SIG-M5 treated with dmso at 0.1 percent for 504 hours (cell line): ENCODE data around the gene C22orf15.

Experiments used
- DNase-seq: peaks from one replicate; lab custom pipeline; 2025; ENCODE audit not compliant: unreplicated experiment; lab: John Stamatoyannopoulos, UW

The C22orf15 gene

DNA sequence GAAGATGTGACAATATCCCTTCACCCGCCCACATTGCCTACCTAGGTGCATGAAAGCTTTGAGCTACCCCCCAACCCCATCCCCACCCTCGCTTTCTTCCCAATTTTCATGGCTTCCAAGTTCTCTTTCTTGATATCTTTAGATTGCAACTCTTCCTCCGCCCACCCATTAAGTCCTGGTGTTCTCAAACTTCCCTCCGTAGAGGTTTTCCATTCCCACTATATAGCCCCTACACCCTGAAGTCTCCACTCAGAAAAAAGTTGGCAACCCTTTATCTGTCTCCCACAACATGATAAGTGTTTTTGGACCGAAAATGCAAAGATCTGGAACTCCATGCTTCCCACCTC lies 12.4 kb upstream of the C22orf15 start:
- no peak for DNase-seq

DNA sequence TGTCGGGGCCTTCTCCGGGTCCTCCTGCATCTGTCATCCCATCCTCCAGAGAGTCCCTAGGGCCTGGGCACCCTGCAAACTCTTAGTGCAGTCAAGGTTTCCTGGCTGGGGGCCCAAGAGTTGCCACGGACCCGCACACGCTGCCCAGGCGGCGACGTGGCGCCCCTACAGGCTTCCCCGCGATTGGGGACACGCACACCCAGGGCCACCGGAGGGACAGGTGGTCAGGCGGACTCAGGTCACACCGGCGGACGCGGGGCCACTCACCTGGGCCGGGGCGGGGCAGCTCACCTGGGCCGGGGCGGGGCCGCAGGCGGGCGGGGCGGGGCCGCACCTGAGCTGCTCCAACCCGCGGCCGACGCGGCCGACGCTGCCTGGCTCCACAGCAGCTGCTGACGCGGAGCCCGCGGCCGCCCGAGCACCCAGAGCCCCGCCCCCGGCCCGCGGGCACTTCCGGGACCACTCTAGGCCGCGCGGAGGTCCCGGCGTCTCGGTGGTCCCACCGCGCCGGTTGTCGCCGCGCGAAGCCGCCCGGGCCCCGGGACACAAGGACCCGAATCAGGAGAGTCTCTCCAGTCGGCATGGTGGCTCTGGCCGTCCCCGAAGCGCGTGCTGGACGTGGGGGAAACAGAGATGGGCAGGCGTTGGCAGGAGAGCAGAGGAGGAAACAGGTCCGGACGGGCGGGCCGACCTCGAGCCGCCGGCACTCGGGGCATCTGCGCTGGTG lies 11.9 kb upstream of the C22orf15 start, which contains the start of gene ZNF70:
ZNF70 (minus strand) TSS at position 399 of the 727 bp plus-strand sequence. CDS start 5,972 bp downstream, outside the sequence.
- DNase-seq = peak; percentile 71

DNA sequence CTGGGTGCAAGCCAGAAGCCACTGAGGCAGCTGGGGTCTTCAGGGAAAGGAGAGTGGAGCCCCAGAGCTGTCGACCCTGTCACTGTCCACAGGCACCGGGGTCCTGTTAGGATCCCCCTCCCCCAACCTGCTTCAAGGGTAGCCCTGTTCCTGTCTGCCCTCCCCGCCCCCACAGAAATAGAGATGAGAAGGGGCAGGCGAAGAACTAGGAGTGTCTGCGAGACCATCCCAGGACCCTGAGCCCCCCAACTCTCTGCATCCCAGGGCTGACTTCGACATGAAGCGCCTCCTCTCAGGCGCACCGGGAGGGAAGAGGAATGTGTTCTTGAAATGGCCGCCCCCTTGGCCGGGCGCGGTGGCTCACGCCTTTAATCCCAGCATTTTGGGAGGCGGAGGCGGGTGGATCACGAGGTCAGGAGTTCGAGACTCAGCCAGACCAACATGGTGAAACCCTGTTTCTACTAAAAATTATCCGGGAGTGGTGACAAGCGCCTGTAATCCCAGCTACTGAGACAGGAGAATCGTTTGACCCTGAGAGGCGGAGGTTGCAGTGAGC lies 11.3 kb upstream of the C22orf15 start:
- DNase-seq = no peak

DNA sequence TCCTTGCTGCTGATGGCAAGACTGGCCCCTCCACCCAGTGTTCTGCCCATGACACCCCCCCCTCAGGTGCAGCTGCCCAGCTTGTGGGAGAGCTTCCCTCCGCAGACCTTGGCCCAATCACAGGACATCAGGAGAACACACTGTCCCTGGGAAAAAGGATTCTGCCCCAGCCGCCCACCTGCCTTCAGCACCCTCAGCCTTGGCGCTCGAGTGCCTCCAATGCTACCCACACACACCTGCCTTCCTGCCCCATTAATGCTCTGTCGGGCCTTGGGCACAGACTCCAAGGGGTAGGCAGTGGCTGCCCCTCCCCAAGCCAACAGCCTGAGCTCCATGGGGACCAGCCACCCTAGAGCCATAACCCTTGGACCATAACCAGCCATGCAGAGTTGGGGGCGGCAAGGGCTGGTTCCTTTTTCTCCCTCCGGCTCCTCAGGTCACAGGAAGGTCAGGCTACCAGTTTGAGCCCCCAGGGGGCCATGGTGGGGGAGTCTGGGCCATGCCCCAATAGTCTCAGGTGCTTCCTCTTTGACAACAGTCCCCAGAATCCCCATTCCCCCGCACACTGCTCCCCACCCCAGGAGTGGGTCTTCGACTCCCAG lies 10.6 kb upstream of the C22orf15 start:
- DNase-seq = peak; percentile 31

DNA sequence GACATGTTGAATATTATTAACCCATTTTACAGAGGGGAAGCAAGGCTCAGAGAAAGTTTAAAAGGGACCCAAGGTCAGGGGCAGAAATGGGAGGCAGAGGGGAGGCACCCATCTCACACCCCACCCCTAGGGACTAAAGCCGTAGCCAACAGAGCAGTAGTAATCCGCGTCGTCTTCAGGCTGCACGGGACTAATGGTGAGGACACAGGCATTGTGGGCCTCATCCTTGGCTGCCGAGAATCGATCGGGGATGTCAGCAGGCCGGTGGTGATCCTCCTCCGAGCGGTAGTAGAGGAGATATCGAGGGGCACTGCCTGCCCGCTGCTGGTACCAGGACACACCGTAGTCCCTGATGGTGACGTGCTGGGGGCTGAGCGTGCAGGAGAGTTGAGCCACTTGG lies 10.0 kb upstream of the C22orf15 start:
- no peak for DNase-seq

DNA sequence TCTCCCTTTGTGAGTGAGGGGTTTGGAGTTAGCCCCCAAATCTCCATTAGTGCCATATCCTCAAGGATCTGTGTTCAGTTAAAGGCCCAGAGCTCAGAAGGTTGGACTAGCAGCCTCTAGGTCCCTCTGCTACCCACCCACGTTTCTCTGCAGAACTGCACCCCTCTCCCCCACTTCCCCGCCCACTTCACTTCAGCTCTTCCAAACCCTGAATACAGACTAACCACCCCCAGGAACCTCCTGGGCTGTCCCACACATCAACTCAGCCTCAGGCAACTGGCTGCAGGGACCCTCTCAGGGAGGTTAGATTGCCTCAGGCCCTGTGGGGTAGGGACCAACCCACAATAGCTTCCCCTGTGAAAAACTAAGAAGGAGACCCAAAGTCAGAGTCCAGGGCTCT lies 9.4 kb upstream of the C22orf15 start:
- DNase-seq = no peak

DNA sequence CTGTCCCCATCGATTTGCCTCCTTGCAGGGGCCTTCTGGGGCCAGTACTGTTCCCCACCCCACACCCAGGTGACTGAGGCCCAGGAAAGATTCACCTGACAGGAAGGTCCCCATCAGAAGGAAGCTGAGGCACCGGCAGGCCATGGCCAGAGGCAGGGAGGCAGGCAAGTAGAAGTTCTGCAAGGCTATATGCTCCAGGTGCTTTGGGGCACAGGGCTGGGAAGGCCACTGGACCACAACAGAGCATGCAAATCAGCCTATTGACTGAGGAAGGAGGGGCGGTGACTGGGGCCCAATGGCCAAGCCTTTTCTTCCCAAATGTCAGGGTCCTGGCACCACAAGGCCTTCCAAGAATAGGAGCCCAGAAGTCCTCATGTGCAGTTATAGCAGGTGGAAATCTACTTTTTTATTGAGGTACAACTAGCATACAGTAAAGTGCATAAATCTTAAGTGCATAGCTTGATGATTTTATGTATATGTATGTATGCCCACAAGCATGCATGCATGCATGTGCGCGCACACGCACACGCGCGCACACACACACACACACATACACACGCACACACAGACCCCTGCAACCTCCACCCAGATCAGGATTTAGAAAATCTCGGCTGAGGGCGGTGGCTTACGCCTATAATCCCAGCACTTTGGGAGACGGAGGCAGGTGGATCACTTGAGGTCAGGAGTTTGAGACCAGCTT lies 8.4 kb upstream of the C22orf15 start, which contains the start of gene VPREB3:
VPREB3 (minus strand) TSS at position 206 of the 700 bp plus-strand sequence; CDS start at position 144, 62 bp downstream.
- no peak for DNase-seq

DNA sequence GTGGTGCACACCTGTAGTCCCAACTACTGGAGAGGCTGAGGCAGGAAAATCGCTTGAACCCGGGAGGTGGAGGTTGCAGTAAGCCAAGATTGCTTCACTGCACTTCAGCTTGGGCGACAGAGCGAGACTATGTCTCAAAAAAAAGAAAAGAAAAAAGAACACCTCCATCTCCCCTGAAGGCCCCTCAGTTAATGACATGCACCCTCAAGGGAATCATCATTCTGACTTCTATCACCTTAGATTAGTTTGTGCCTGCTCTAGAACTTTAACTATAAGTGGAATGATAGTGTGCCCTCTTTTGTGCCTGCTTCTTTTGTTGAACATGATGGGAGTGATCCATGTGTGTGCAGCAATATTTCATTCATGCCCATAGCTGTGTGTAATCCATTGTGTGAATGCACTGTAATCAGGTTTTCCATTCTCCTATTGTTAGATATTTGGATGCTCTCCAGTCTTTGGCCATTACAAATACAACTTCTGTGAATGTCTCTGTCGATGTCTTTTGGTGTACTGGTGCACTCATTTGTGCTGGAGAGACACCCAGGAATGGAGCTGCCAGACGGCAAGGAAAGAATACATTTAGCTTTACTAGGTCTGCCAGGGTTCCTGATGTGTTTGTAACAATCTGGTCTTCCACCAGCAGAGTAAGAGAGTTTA lies 7.7 kb upstream of the C22orf15 start:
- no peak for DNase-seq

DNA sequence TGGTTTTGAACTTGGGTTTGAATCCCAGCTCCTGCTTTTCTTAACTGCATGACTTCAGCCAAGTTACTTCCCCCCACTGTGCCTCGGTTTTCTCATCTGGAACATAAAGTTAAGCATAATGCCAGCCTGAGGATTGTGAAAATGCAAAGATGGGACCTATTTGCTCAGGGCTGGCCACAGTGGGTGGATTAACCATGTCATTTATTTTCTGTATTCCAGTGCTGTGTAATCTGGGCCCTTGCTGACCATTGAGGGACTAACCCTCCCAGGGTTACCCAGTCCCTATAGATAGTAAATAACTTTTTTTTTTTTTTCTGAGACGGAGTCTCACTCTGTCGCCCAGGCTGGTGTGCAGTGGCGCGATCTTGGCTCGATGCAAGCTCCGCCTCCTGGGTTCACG lies 7.1 kb upstream of the C22orf15 start:
- no peak for DNase-seq

DNA sequence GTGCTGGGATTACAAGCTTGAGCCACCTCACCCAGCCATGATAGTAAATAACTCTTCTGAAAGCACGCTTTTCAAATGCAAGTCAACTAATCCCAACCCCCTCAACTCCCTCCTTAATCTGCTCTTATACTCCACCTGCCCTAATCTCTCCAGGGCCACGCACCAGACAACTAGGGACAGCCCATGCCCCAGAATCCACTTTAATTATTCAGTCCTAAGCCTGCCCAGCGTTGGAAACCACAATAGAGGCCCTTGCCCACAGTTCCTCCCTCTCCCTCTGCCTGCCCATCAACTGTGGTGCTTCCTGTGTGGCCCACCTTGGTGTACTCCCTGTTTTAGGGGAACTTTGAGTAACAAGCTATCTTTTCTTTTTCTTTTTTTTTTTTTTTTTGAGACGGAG lies 5.9 kb upstream of the C22orf15 start:
- no peak for DNase-seq

DNA sequence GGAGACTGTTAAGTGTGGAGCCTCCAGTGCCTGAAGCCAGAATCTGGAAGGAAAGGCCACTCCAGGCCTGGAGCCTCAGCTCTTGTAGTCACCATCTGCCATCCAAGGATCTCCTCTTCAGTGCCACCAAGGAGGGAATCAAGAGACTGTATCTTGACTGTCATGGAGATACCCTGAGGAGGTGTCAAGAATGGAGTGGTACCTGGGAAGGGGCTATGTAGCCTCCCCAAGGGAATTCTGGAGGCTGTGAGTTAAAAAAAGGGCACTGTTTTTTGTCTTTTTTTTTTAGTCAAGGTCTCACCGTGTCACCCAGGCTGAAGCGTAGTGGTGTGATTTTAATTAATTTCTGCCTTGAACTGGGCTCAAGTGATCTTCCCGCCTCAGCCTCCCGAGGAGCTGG lies 3.2 kb upstream of the C22orf15 start:
- DNase-seq = no peak

DNA sequence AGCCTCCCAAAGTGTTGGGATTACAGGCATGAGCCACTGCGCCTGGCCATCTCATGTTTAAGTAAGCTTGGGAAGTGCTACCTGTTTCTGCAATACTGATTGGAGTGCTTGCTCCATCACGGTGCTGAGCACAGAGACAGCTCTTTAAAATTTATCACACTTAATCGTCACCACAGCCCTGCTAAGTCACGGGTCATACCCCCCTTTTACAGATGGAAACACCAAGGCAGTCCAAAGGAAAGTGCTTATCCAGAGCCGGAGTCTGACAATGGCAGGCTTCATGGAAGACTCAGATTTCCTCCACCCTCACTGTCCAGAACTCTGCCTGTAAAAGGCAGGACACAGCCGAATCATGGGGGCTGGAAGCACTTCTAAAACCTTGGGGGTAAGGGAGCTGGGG lies 2.7 kb upstream of the C22orf15 start:
- no peak for DNase-seq

DNA sequence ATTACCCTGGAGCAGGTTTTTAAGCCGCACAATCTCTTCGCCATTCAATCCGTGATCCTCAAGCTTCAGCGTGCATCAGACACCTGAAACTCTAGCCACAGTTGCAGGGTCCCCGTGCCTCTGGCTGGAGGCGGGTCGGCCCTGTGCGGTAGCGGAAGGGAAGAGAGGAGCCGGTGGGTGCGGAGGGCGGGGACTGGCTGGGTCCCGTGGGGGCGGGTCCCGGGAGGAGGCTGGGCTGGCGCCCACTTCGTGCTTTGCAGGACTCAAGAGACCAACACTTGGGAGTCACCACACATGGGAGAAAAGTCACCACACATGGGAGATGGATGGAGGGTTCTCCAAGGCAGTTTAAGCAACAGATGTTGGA lies 772 bp downstream of the C22orf15 start:
- DNase-seq = no peak

DNA sequence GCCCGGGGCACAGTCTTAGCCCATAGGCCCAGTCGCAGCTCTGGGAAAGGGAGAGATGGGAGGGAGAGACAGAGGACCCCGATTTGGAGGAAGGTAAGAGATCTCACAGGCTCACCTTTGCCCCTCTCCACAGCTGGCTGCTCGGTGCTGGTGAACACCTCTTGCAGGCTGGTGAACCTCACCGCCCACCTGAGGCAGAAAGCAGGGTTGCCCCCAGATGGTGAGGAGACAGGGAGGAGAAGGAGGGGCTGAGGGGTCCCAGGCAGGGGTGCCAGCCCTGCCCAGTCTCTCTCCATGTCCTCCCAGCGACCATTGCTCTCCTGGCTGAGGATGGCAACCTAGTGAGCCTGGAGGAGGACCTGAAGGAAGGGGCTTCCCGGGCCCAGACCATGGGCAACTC lies 1.2 kb downstream of the C22orf15 start:
- DNase-seq = no peak

DNA sequence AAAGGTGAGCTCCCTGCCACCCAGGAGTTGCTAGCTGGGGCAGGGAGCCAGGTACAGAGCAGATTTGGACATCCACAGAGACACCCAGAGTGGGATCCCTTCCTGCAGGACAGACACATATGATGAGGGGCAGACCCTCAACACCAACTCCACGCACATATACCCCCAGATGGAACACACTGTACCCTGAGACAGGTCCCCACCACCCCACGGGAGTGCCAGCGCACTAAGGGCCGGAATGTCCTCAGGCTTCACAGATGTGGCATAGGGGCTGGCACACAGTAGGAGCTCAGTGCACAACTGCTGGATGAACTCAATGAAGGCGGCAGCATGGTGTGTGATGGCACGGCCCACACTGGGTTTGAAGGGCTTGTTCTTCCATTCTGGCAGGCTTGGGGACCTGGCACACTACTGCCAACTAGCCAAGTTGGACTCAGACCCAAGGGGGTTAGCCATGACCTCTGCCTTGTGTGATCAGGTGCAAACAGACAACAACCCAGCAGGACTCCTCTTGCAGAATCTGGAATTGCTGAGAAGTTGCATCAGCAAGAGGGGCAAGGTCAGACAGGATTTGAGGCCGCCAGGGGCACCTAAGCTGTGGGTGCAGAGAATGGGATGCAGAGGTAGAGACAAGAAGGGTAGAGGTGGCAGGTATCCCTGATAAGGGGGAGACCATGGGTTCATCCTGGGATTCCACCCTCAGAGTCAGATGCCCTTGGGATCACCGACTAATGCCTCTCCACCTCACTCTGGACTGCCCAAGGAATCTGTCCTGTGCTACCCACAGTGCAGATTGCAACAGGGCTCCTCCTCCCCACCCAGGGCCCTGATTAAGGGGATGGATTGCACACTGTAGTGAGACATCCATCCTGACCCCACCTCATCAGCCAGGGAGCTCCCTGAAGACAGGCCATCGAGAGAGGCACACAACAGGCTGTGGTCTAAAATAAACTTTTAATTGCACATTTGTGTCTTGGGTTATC lies 2.4 kb downstream of the C22orf15 start:
- DNase-seq = no peak

DNA sequence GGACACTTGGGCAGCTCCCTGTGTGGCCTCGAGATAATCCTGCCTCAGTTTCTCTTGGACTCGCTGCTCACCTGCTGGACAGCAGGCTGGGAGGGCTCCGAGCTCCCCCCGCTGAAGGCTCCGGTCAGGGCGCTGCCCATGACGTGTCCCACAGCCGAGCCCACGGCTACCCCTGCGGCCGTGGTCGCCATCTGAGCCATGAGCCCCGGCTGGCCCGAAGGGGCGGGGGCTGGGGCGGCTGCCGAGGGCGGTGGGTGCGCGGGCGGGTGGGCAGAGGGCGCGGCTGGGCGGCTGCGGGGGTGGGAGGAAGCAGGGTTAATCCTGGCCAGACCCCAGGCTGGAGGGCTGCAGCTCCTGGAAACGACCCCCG lies 4.5 kb downstream of the C22orf15 start:
- DNase-seq = no peak

DNA sequence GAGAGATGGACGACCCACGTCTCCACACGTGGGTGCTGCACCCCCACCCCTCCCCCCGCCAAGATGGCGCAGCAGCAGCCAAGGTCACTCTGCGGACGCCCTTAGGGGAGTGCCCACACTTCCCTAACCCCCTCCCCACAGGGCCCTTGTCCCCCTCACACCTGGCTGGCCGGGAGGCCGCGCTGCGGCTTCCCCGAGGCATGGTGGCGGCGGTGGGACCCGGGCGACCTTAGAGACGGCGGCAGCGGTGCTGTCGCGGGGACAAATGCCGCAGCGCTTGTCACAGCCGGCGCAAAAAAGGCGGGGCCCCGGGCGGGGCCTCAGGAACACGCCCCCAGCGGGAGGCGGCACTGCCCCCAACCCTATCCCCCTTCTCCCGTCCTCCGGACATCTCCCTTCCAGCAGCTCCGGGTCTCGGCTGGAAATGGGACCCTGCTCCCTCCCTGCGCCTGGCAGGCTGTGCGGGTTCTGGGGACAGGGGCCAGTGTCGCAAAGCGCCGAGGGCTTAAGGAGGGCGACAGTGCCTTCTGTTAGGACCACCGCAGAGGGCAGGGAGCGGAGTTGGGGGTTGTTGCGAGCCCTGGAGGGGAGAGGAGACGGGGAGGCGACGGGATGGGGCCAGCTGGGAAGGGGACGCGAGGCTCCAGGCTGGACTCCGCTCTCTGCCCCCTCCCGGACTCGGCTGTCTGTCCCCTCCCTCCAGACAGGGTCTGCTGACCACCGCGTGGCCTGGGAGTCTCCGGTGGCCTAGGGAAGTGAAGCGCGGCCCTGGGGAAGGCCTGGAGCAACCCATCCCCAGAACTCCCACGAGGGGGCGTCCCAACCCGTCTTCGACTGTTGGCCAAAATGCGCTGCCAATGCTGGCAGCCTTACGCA lies 5.1 kb downstream of the C22orf15 start, which contains the start of gene CHCHD10:
CHCHD10 (minus strand) TSS at position 300 of the 876 bp plus-strand sequence; CDS start at position 202, 98 bp downstream.
- DNase-seq = peak; percentile 74

DNA sequence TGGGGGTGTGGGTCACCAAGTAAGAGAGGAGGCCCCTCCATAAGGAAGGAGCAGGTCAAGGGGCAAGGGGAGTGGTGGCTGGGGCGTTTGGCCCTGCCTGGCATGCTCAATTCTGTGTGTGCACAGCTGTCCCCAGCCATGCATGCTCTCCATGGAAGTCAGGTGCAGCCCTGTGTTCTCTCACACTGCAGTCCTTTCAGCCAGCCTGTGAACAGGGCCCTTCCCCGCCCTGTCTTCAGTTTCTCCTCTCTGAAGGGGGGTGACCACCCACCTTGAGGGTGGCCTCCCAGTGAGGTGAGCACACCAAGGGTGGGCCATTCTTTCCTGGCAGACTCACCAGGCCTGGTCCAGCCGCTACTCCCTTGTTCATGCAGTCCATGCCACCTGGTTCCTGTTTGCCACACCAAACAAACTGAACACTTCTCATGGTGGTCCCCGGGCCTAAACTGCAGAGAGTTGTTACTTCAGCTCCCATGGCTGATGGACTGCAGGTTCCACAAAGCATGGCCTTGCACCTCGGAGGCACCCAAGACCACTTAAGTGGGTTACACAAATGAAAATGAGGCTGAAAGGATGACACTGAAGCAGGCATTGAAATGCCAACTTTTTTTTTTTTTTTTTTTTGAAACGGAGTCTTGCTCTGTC lies 6.7 kb downstream of the C22orf15 start:
- no peak for DNase-seq

DNA sequence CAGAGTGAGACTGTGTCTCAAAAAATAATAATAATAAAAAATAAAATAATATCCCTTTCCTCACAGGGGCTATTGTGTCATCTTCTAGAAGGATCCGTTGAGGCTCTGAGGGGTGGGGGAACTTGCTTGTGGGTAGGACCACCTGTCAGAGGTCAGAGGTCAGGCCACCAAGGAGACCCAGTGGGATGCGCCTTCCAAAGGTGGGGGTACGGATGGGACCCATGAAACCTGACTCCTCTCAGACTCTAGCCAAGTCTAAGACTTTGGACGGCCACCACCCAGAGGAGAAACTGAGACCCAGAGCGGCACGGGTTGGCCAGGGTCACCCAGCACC lies 9.5 kb downstream of the C22orf15 start:
- no peak for DNase-seq
